C4-2B (cell line): ENCODE measurements around the gene GPR32.
A peak's percentile ranks its signal among the peaks of the same experiment; 100 is the strongest.

Experiments
- H3K27ac ChIP-seq: fragments of 450-650 bp; 2 replicates; pipeline ENCODE4 v1.5.1; 2017
- ZFX ChIP-seq: fragments of 450-650 bp; IDR thresholded peaks from 2 replicates; pipeline ENCODE4 v1.6.1; 2017
- TF ChIP-seq, protein P1 (sequence below): fragments of 450-650 bp; conservative IDR thresholded peaks from 2 replicates; pipeline ENCODE4 v1.5.1; 2017; ENCODE audit warnings: mild to moderate bottlenecking

Gene GPR32

DNA sequence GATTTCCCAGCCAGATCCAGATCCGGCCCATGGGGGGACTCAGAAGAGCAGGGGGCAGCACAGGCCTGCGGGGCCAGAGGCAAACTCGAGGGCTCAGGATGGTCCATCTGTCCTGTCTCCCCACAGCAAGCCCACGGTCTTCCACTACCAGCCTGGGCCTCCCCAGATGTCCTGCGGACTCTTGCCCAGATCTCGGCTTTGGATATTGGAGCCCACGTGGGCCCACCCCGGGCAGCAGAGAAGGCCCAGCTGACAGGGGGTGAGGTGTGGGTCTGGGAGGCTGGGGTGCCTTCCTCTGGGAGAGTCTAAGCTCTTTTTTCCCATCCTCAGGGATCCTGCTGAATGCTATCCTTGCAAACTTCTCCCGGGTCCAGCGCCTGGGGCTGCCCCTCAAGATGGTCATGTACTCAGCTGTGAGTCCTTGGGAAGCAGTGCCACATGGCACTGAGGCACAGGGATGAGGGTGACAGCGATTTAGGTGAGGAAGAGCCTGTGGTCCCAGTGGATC lies 23.3 kb downstream of the GPR32 start:
- H3K27ac ChIP-seq: peak overlapping the region; percentile 61
- TF ChIP-seq, protein P1, sequence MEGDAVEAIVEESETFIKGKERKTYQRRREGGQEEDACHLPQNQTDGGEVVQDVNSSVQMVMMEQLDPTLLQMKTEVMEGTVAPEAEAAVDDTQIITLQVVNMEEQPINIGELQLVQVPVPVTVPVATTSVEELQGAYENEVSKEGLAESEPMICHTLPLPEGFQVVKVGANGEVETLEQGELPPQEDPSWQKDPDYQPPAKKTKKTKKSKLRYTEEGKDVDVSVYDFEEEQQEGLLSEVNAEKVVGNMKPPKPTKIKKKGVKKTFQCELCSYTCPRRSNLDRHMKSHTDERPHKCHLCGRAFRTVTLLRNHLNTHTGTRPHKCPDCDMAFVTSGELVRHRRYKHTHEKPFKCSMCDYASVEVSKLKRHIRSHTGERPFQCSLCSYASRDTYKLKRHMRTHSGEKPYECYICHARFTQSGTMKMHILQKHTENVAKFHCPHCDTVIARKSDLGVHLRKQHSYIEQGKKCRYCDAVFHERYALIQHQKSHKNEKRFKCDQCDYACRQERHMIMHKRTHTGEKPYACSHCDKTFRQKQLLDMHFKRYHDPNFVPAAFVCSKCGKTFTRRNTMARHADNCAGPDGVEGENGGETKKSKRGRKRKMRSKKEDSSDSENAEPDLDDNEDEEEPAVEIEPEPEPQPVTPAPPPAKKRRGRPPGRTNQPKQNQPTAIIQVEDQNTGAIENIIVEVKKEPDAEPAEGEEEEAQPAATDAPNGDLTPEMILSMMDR: no peak
- TF ChIP-seq ZFX: no peak

DNA sequence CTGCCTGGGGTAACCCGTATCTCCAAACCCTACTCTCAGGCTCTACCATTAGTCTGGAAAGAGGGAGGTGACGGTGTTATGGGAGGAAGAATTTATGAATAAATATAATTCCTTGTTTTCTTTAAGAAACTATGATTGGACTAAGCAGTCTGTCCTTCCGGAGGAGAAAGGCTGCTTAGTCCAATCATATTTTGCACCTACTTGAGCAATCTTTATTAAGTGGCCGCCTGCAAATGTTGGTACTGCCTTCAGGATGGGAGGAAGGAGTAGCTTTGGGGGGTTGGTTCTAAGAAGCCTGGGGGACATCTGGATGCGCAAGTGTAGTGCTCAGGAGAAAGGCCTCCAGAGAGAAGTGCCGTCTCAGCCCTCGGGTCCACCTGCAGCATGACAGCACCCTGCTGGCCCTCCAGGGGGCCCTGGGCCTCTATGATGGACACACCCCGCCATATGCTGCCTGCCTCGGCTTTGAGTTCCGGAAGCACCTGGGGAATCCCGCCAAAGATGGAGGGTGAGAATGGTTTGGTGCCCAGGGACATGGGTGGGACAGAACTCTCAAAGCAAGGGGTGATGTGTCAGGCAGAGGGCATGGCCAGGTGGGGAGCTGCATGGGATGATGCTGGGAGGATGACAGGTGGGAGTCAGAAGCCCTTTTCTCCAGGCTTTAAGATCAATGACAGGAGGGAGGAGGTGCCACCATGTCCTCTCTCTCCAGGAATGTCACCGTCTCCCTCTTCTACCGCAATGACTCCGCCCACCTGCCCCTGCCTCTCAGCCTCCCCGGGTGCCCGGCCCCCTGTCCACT lies 24.0 kb downstream of the GPR32 start:
- H3K27ac ChIP-seq: peak overlapping the region; percentile 61

DNA sequence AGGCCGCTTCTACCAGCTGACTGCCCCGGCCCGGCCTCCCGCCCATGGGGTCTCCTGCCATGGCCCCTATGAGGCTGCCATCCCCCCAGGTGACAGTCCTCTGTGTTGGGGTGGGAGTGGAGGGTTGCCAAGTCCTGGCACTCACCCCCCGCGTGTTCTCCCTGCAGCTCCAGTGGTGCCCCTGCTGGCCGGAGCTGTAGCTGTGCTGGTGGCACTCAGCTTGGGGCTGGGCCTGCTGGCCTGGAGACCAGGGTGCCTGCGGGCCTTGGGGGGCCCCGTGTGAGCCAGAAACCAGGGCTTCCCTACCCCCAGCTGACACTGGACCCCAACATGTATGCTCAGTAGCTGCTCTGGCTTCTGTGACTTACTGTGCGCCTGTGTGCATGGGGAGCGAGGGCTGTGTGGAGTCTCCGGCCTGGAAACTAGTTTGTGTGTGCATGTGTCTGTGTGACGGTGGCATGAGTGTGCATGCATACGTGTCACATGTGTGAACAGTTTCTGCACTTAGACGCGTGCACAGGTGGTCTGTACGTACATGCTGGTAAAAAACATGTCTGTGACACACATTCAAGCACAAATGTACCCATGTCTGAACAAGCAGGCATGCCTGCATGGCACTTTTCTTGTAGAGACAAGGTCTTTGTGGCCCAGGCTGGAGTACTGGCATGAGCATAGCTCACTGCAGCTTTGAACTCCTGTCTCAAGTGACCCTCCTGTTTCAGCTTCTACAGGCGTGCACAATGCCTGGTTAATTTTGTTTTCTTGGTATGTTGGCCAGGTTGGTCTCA lies 24.8 kb downstream of the GPR32 start:
- H3K27ac ChIP-seq: peak overlapping the region; percentile 61
- peak; percentile 37; the same call in 1 of the 2 replicates for TF ChIP-seq ZFX
- TF ChIP-seq, protein P1: peak; percentile 73

More for the DNA sequence above, 24.0 kb downstream of the GPR32 start:
- TF ChIP-seq, protein P1: no peak
- no peak for TF ChIP-seq ZFX

DNA sequence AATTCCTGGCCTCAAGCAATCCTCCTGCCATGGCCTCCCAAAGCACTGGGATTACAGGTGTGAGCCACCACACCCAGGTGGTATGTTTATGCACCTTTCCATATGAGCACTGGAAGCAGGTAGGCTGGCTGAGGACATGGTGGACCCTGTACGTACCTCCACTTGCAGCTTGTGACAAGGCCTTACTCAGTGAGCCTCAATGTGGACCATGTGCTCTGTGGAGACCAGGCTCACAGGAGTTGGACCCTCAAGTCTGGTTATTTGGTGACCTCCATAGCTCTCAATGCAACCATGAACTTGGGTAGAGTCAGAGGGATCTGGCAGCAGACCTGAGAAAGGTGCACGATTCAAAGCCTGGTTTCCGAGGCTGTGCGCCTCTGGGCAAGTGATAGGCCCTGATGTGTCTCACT lies 25.4 kb downstream of the GPR32 start:
- H3K27ac ChIP-seq: peak overlapping the region; percentile 61
- TF ChIP-seq, protein P1: no peak

DNA sequence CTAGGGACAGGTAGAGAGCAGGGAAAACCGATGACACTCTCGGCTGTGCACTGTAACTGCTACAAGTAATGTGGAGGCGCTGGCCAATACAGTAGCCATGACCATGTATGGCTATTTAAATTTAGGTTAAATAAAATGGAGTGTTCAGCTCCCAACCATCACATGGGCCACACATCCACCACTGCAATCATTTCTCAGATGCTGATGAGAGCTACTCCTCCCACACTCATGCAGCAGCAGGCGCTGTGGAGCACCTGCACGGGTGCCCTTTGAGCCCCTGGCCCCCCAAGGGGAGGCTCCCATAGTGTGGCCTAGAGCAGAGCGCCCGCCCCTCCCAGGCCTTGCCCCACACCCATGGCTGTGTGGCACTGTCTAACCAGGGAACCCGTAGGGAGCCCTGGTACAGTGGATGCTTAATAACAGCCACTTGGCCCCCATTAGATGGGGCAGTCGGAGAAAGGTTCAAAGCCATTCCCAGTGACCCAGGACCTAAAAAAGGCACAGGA lies 25.9 kb downstream of the GPR32 start:
- TF ChIP-seq ZFX: no peak
- TF ChIP-seq, protein P1: no peak
- peak overlapping the region; percentile 61 for H3K27ac ChIP-seq

DNA sequence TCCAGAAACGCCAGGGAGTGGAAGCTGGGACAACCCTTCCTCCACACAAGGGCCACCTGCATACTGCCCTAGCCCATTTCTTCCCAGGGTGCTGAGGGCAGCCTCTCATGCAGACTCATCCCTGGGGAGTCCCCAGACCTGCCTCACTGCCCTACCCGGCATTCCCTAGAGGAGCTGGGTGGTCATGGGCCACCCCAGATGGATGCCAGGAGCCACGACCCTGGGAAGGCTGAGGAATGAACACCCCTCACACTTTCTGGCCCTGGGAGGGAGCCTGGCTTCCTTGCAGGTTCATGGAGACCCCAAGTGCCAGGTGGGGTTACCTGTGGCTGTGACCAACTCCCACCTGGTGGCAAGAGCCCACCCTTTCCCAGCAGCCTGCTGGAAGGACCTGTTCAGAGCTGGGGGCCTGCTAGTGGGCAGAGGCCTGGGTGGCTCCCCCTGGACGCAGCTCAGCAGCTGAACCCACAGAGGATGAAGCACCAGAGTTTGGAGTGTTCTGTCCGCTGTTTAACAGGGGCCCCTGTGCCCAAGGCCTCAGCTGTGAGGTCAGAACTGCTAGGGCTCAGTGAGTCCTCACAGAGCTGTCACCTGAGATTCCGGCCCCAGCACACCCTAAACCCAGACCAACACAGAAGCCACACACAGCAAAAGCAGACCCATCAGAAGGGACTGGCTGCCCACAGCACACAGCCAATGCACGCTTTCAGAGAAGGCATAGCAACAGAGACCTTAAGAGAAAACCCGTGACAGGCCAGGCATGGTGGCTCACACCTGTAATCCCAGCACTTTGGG lies 26.6 kb downstream of the GPR32 start:
- H3K27ac ChIP-seq: peak overlapping the region; percentile 61
- TF ChIP-seq ZFX: no peak
- TF ChIP-seq, protein P1: no peak
